Naive thymus-derived CD4-positive, alpha-beta T cell (primary cell): ENCODE measurements around the gene TCF7. TPM values are rescaled to one million over a fixed set of nuclear protein-coding genes. Genes with fewer than 3 reads are reported as not detected.
A peak's percentile ranks its signal among the peaks of the same experiment; 100 is the strongest.

Experiments
- ATAC-seq: fragments of 150-1000 bp; cut with Tn5 transposase; 2 replicates; pipeline ENCODE4 v1.10.0; 2021; ENCODE audit warnings: mild to moderate bottlenecking, moderate library complexity
- CTCF ChIA-PET: fragments of 350-600 bp; sonication (Branson Sonifier 250); formaldehyde crosslinking; loops from one replicate; lab custom pipeline; 2021; ENCODE audit warnings: antibody characterized with exemption; lab: Charles Lee
- POLR2A ChIA-PET: fragments of 350-600 bp; sonication (Branson Sonifier 250); formaldehyde crosslinking; loops from one replicate; lab custom pipeline; 2021; ENCODE audit warnings: antibody characterized with exemption, inconsistent platforms; lab: Charles Lee
- DNase-seq, 9 donors: peaks; one replicate each; pipeline versions ENCODE4 v3.0.0 to v3.0.0-alpha.2; 2020 to 2022; ENCODE audit warnings: mixed read lengths in 1 of 9
- H3K27ac ChIP-seq: one replicate; pipeline ENCODE4 v1.7.0; 2013; ENCODE audit warnings: mild to moderate bottlenecking, low read depth, low read length, moderate library complexity
- H3K27me3 ChIP-seq, 2 donors: one replicate each; pipeline ENCODE4 v1.7.0; 2013; ENCODE audit warnings: low read length in 2 of 2, mild to moderate bottlenecking in 2 of 2, moderate library complexity in 2 of 2; ENCODE audit not compliant: control insufficient read depth in 2 of 2, insufficient read depth in 2 of 2
- H3K36me3 ChIP-seq, 3 experiments: 1 replicate in 2 of 3; 2 replicates in 1 of 3; pipeline ENCODE4 v1.7.0; 2013; ENCODE audit warnings: low read length in 3 of 3, mild to moderate bottlenecking in 3 of 3, moderate library complexity in 1 of 3; ENCODE audit not compliant: insufficient read depth in 3 of 3, control insufficient read depth in 2 of 3
- H3K4me1 ChIP-seq, 2 donors: one replicate each; pipeline ENCODE4 v1.7.0; 2013; ENCODE audit warnings: low read length in 2 of 2, mild to moderate bottlenecking in 2 of 2, moderate library complexity in 1 of 2; ENCODE audit not compliant: control insufficient read depth in 2 of 2, insufficient read depth in 2 of 2
- H3K4me3 ChIP-seq: 2 replicates; pipeline ENCODE4 v1.7.0; 2013; ENCODE audit warnings: mild to moderate bottlenecking, low read length
- H3K9me3 ChIP-seq, 3 experiments: 1 replicate in 2 of 3; 2 replicates in 1 of 3; pipeline ENCODE4 v1.7.0; 2013; ENCODE audit warnings: low read length in 3 of 3; ENCODE audit not compliant: control insufficient read depth in 2 of 3
- H3K27ac Mint-ChIP-seq, 9 donors: one replicate each; pipeline ENCODE4 v1.8.0; 2020 to 2022; ENCODE audit warnings: mixed read lengths in 9 of 9, mild to moderate bottlenecking in 8 of 9, moderate library complexity in 5 of 9, inconsistent platforms in 2 of 9
- H3K27me3 Mint-ChIP-seq, 5 donors: one replicate each; pipeline ENCODE4 v1.8.0; 2021 to 2022; ENCODE audit warnings: mixed read lengths in 5 of 5, mild to moderate bottlenecking in 1 of 5
- H3K36me3 Mint-ChIP-seq, 5 donors: one replicate each; pipeline ENCODE4 v1.8.0; 2020 to 2022; ENCODE audit warnings: mixed read lengths in 5 of 5, mild to moderate bottlenecking in 3 of 5, inconsistent platforms in 1 of 5
- H3K4me1 Mint-ChIP-seq, 7 donors: one replicate each; pipeline ENCODE4 v1.8.0; 2020 to 2022; ENCODE audit warnings: mixed read lengths in 7 of 7, mild to moderate bottlenecking in 3 of 7, inconsistent platforms in 1 of 7
- H3K4me3 Mint-ChIP-seq, 10 donors: one replicate each; pipeline ENCODE4 v1.8.0; 2020 to 2022; ENCODE audit warnings: mild to moderate bottlenecking in 10 of 10, mixed read lengths in 10 of 10, moderate library complexity in 6 of 10, inconsistent platforms in 2 of 10
- H3K9me3 Mint-ChIP-seq, 11 donors: one replicate each; pipeline ENCODE4 v1.8.0; 2020 to 2022; ENCODE audit warnings: mixed read lengths in 11 of 11, mild to moderate bottlenecking in 4 of 11, inconsistent platforms in 1 of 11, moderate library complexity in 1 of 11
- intact Hi-C, 2 donors: fragments of 100-400 bp; cut with micrococcal nuclease; formaldehyde crosslinking; loops; one replicate each; pipeline ENCODE4 v1.15.1; 2023
- polyA plus RNA-seq, 2 donors: library from polyadenylated mRNA; unstranded; fragments of 300-500 nt; fragmentation: Illumina TruSeq; gene quantifications; one replicate each; pipeline ENCODE4 v1.2.3, GENCODE V29; 2021
- total RNA-seq, 6 experiments: library from RNA in 5 of 6; stranded (reverse) in 5 of 6; gene quantifications; 1 replicate in 5 of 6; 2 replicates in 1 of 6; pipeline ENCODE4 v1.2.3 and lab custom pipeline; 2021 to 2026

Gene TCF7
- total and polyA plus RNA-seq, 7 experiments from 2014 or later, result 203 to 1,066 (median 560) TPM

DNA sequence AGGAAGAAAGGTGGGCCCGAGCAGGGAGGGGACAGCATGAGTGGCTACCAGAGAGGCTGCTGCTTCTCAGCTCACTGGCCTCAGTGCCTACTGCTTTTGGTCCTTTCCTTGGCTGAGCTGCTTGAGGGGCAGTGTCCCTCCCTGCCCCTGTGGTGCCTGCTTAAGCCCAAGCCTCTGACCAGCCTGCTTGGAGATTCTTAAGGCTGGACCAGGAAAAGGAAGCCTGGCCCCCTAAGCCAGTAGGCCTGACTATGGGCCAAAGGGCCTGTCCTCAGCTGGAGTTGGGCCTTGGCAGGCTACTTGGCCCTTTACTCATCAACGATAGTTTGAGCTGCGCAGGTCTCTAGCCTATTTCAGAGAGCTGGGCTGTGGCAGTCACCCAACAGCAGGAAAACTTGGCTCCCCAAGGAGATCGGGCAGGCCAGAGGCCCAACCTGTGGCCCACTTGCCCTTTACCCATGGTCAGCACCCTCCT is 24.9 kb downstream of the TCF7 start:
- ChIA-PET POLR2A (interaction anchor here (0.9 to 48.2 kb wide), 4 partner anchors 37 to 93 kb away, joined by 3 to 1333 read pairs (median 16); partner anchors contain the start of gene SKP1), CTCF (interaction anchor here (0.9 to 28.5 kb wide), 8 partner anchors 11 to 113 kb away, joined by 3 to 394 read pairs (median 4); partner anchors contain the start of gene TCF7)
- H3K27ac ChIP-seq, result peak overlapping the region; percentile 97
- peaks cover 42 to 97% (median 88%) of the 10 kb centered on the region in 3 experiments for H3K36me3 ChIP-seq
- H3K9me3 ChIP-seq, result no peaks in the 10 kb centered on the region
- Mint-ChIP-seq H3K4me1 (peaks cover 42 to 84% (median 65%) of the 10 kb centered on the region in 7 donors), H3K36me3 (peaks cover 19 to 66% (median 38%) of the 10 kb centered on the region in 5 donors), H3K9me3 (peaks cover 0 to 3% (median 0%) of the 10 kb centered on the region in 11 donors), H3K27ac (peak overlapping the region; percentile 56 to 99 (median 89)), H3K27me3 (peaks cover 0 to 2% (median 0%) of the 10 kb centered on the region in 5 donors), H3K4me3 (peak overlapping the region in 6 of 10 donors; percentile 10 to 100 (median 36))
- no peak overlapping the region for H3K4me3 ChIP-seq
- peak in 3 of 9 donors; percentile 6 to 22 (median 8) for DNase-seq
- peaks cover 51 to 68% of the 10 kb centered on the region in 2 donors for H3K4me1 ChIP-seq
- H3K27me3 ChIP-seq, result no peaks in the 10 kb centered on the region
- intact Hi-C loops, result no loop called here
- ATAC-seq, result no peak

DNA sequence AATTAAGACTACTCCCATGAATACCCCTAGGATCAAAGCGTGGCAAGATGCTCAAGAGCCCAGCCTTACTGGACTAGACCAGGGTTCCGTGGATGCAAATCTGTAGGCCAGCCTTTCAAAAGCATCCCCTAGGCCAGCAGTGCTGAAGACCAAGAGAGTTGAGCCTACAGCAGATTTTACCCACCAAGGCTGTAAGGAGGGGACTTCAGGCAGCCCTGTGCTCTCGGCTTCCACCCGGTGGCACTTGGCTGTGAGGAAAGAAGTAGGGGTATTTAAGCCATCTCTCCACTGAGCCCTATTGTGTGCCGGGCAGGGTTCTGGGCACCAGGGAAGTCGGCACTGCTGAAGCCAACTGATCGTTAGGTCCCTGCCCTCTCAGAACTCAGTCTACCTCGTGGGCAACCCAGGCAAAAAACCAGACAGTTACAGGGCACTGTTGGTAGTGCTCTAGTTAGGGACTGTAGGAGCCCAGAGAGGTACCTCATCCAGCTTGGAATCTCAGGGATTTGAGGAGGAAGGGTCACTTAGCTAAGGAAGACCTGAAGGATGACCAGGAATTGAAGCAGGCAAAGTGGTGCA is 25.5 kb downstream of the TCF7 start:
- peak overlapping the region; percentile 97 for H3K27ac ChIP-seq
- Mint-ChIP-seq H3K9me3 (peaks cover 0 to 3% (median 0%) of the 10 kb centered on the region in 11 donors), H3K4me3 (peak overlapping the region in 6 of 10 donors; percentile 10 to 50 (median 30)), H3K27ac (peak overlapping the region; percentile 56 to 99 (median 90)), H3K4me1 (peaks cover 43 to 83% (median 63%) of the 10 kb centered on the region in 7 donors), H3K27me3 (peaks cover 0 to 2% (median 0%) of the 10 kb centered on the region in 5 donors), H3K36me3 (peaks cover 19 to 69% (median 40%) of the 10 kb centered on the region in 5 donors)
- ChIA-PET POLR2A (interaction anchor here (1.8 to 48.2 kb wide), 4 partner anchors 19 to 94 kb away, joined by 10 to 1333 read pairs (median 16); partner anchors contain the start of gene SKP1), CTCF (interaction anchor here (0.6 to 28.5 kb wide), 8 partner anchors 10 to 114 kb away, joined by 3 to 394 read pairs (median 5); partner anchors contain the start of gene TCF7)
- peak in 1 of 9 donors; percentile 13 for DNase-seq
- H3K4me3 ChIP-seq, result no peak overlapping the region
- intact Hi-C loops, result loop anchor here (1.0 kb wide), 3 partner anchors 8 to 101 kb away; no protein-coding TSS in a partner anchor
- H3K9me3 ChIP-seq, result no peaks in the 10 kb centered on the region
- no peaks in the 10 kb centered on the region for H3K27me3 ChIP-seq
- H3K36me3 ChIP-seq, result peaks cover 44 to 97% (median 83%) of the 10 kb centered on the region in 3 experiments
- ATAC-seq, result no peak
- H3K4me1 ChIP-seq, result peaks cover 45 to 63% of the 10 kb centered on the region in 2 donors

DNA sequence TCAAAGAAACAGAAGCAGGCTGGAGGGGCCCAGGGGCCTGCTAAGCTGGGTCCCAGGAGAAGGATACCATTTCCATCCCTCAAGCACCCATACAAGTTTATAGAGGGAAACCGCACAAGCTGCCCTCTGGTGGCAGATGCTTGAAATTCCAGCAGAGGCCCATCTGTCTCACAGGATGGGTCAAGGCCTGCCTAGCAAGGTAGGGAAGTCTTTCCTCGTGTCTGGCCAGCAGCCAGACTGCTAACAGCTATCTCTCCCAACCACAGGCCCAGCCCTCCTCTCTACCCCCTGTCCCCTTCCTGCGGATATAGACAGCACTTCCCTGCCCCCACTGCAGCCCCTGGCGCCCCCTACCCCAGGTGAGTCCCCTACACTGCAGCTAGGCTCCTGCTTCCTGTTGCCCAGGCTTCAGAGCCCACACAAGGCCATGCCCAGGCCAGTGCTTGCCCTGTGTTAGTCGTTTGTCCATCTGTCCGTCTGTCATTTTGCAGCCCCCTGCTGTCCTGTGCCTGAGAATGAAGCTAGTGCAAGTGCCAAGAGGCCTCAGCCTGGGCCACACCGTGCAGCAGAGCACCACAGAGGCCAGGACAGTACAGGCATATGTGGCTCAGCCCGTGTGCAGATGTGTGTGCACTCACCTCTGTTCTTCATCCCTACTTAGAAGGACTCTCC is 26.2 kb downstream of the TCF7 start:
- Mint-ChIP-seq H3K9me3 (peaks cover 0 to 3% (median 0%) of the 10 kb centered on the region in 11 donors), H3K27me3 (peaks cover 0 to under 1% (median 0%) of the 10 kb centered on the region in 5 donors), H3K27ac (peak overlapping the region; percentile 60 to 99 (median 90)), H3K4me3 (peak overlapping the region in 5 of 10 donors; percentile 21 to 58 (median 41)), H3K4me1 (peaks cover 36 to 81% (median 60%) of the 10 kb centered on the region in 7 donors), H3K36me3 (peaks cover 14 to 62% (median 34%) of the 10 kb centered on the region in 5 donors)
- Histone ChIP-seq H3K27ac (peak overlapping the region; percentile 97), H3K27me3 (no peaks in the 10 kb centered on the region), H3K9me3 (no peaks in the 10 kb centered on the region), H3K4me3 (no peak overlapping the region), H3K4me1 (peaks cover 38 to 61% of the 10 kb centered on the region in 2 donors), H3K36me3 (peaks cover 51 to 97% (median 81%) of the 10 kb centered on the region in 3 experiments)
- ATAC-seq (peak; percentile 67), DNase-seq (peak in 5 of 9 donors; percentile 30 to 63 (median 50))
- ChIA-PET CTCF (interaction anchor here (0.6 to 28.5 kb wide), 10 partner anchors 9 to 114 kb away, joined by 3 to 394 read pairs (median 5); partner anchors contain the start of gene TCF7), POLR2A (interaction anchor here (1.8 to 48.2 kb wide), 4 partner anchors 19 to 94 kb away, joined by 10 to 1333 read pairs (median 16); partner anchors contain the start of gene SKP1)
- intact Hi-C loops, result loop anchor here (1.0 kb wide), 3 partner anchors 8 to 101 kb away; no protein-coding TSS in a partner anchor

DNA sequence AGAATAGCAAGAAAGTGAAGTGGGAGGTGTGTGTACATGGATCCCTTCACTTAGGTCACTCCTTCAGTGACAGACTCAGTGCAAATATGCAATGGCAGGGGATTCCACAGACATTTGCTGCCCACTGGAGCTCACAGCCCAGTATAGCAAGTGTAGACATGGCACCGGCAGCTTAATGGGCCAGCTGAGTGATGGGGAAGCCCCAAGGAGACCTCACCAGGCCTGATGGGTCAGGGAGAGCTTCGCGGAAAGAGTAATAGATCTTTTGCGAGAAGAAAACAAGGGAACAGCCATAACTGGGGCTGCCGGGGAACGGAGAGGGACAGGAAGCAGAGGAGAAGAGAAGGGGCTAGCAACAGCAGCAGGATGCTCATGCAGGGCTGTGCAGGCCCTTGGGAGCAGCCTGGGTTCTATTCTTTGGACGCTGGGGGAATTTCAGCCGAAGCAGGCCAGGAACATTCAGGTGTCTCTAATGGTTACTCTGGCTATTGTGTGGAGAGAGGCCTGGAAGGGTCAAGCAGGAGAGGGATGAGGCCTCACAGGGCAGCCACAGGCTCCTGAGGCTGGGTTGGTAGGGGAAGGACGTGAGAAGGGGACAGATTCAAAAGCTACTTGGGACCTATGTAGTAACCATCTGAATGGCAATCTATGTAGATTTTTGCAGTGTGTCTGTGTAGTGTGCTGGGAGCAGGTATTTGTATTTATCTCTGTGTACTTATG is 27.0 kb downstream of the TCF7 start:
- H3K36me3 ChIP-seq, result peaks cover 54 to 97% (median 80%) of the 10 kb centered on the region in 3 experiments
- ChIA-PET POLR2A (interaction anchor here (1.8 to 48.2 kb wide), 4 partner anchors 18 to 95 kb away, joined by 10 to 1333 read pairs (median 16); partner anchors contain the start of gene SKP1), CTCF (interaction anchor here (1.0 to 28.5 kb wide), 6 partner anchors 13 to 115 kb away, joined by 3 to 394 read pairs (median 22); partner anchors contain the start of gene TCF7)
- peak in 2 of 9 donors; percentile 5 to 14 for DNase-seq
- no peaks in the 10 kb centered on the region for H3K9me3 ChIP-seq
- no peaks in the 10 kb centered on the region for H3K27me3 ChIP-seq
- Mint-ChIP-seq H3K4me3 (peak overlapping the region in 6 of 10 donors; percentile 10 to 58 (median 48)), H3K36me3 (peaks cover 10 to 61% (median 36%) of the 10 kb centered on the region in 5 donors), H3K4me1 (peaks cover 29 to 77% (median 60%) of the 10 kb centered on the region in 7 donors), H3K27me3 (no peaks in the 10 kb centered on the region), H3K9me3 (peaks cover 0 to 2% (median 0%) of the 10 kb centered on the region in 11 donors), H3K27ac (peak overlapping the region; percentile 67 to 99 (median 90))
- H3K4me1 ChIP-seq, result peaks cover 30 to 53% of the 10 kb centered on the region in 2 donors
- peak overlapping the region; percentile 97 for H3K27ac ChIP-seq
- intact Hi-C loops, result no loop called here
- ATAC-seq, result no peak
- H3K4me3 ChIP-seq, result no peak overlapping the region

DNA sequence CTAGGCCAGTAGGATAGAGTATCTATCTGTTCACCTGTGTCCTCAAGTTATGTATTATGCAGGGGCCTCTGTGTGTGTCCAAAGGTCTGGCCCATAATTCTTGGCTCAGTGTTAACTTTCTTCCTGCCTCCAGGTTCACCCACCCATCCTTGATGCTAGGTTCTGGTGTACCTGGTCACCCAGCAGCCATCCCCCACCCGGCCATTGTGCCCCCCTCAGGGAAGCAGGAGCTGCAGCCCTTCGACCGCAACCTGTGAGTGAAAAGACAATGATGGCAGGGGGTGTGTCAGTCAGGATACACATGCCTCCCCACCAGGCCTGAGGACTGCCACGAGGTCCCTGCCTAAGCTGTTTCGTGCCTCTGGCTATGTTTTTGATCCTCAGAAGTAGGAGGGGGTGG is 27.6 kb downstream of the TCF7 start:
- Histone ChIP-seq H3K36me3 (peaks cover 56 to 97% (median 79%) of the 10 kb centered on the region in 3 experiments), H3K27me3 (no peaks in the 10 kb centered on the region), H3K9me3 (no peaks in the 10 kb centered on the region), H3K4me3 (no peak overlapping the region), H3K27ac (peak overlapping the region; percentile 97), H3K4me1 (peaks cover 24 to 47% of the 10 kb centered on the region in 2 donors)
- DNase-seq (peak in 2 of 9 donors; percentile 5 to 8), ATAC-seq (no peak)
- Mint-ChIP-seq H3K9me3 (peaks cover 0 to 2% (median 0%) of the 10 kb centered on the region in 11 donors), H3K27ac (peak overlapping the region in 8 of 9 donors; percentile 67 to 99 (median 94)), H3K27me3 (no peaks in the 10 kb centered on the region), H3K36me3 (peaks cover 10 to 61% (median 36%) of the 10 kb centered on the region in 5 donors), H3K4me3 (peak overlapping the region in 2 of 10 donors; percentile 49 to 58), H3K4me1 (peaks cover 29 to 73% (median 58%) of the 10 kb centered on the region in 7 donors)
- ChIA-PET CTCF (interaction anchor here (0.7 to 28.5 kb wide), 5 partner anchors 11 to 115 kb away, joined by 3 to 394 read pairs (median 39); partner anchors contain the start of gene TCF7), POLR2A (interaction anchor here (3.5 to 48.2 kb wide), 2 partner anchors 70 to 96 kb away, joined by 21 to 1333 read pairs; no protein-coding TSS in a partner anchor)
- intact Hi-C loops, result no loop called here
